ENCODE results near the gene FOXN3.
"Not testable (repeated sequence)": the region's sequence is repeated elsewhere in the genome, so short reads cannot be mapped to it uniquely, and the experiment has no call there.

FOXN3 gene

GRCh38 chr14:89178376-89178775 is 238.7 kb downstream of the FOXN3 start:
- DNase-seq (ENCODE audit: low read depth in 4 of 4, low spot score in 1 of 4) = no peak

DNA sequence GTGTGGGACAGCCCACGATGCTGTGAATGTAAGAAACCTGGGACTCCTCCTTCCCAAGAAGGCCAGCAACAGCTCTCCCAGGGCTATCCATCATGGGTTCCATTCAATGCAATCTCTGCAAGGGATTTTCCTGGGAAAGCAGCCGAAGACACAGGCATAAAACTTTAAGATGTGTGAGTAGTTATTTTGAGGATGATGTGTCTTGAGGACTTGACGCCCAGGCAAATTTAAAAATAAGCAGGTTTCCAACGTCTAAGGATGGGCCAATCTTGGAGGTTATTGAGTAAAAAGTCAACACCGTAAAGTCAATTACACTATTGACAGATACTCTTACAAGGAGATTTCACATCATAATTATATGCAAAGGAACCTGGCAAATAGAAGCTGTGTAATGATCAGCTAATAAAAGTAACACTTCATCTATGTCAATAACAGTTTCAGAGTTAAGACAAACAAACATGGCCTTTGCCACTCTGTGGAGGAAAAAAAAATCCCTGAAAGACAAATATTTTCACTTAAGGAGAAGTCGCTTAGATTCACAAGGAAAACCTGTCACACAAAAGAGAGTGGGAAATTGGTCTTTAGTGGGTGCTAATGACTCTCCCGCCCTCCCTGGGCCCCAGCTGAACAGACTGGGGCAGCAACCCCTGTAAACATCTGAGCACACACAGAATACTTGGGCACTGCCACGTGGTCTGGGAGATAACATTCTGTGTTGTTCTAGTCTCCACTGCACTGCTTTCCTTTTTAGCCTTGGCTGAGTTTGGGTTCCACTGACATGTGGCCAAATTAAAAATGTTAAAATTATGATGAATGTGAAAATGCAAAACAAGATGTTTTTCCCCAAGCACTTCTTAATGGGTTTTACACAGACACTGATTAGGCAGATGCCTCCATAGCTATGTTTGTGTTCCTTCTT is 240.9 kb downstream of the FOXN3 start:
- no peak for DNase-seq (ENCODE audit: low read depth in 4 of 4, low spot score in 1 of 4)

- DNase-seq (ENCODE audit: low read depth in 4 of 4, low spot score in 1 of 4) = no peak
Observed at GRCh38 chr14:89171628-89172027, 245.4 kb downstream of the FOXN3 start.

DNA sequence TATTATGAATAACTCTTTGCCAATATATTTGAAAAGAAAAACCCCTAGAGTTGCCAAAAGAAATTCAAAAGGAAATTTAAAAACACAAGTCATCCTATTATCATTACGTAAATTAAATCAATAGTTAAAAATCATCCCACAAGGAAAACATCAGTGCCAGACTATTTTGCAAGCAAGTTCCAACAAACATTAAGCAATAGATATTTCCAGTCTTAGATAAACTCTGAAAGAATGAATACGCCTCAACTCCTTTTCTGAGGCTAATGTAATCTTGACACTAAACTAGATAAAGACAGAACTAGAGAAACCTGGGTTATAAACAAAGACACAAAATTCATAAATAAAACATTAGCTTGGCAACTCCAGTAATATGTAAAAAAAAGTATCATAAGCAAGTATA is 245.9 kb downstream of the FOXN3 start:
- no peak for DNase-seq (ENCODE audit: low read depth in 4 of 4, low spot score in 1 of 4)

GRCh38 chr14:89167705-89168104 is 249.3 kb downstream of the FOXN3 start:
- no peak for DNase-seq (ENCODE audit: low read depth in 4 of 4, low spot score in 1 of 4)

GRCh38 chr14:89166633-89167032 is 250.4 kb downstream of the FOXN3 start:
- no peak for DNase-seq (ENCODE audit: low read depth in 4 of 4, low spot score in 1 of 4)

- no peak for DNase-seq (ENCODE audit: low read depth in 4 of 4, low spot score in 1 of 4)
Observed at GRCh38 chr14:89165189-89166181, 251.5 kb downstream of the FOXN3 start.

DNA sequence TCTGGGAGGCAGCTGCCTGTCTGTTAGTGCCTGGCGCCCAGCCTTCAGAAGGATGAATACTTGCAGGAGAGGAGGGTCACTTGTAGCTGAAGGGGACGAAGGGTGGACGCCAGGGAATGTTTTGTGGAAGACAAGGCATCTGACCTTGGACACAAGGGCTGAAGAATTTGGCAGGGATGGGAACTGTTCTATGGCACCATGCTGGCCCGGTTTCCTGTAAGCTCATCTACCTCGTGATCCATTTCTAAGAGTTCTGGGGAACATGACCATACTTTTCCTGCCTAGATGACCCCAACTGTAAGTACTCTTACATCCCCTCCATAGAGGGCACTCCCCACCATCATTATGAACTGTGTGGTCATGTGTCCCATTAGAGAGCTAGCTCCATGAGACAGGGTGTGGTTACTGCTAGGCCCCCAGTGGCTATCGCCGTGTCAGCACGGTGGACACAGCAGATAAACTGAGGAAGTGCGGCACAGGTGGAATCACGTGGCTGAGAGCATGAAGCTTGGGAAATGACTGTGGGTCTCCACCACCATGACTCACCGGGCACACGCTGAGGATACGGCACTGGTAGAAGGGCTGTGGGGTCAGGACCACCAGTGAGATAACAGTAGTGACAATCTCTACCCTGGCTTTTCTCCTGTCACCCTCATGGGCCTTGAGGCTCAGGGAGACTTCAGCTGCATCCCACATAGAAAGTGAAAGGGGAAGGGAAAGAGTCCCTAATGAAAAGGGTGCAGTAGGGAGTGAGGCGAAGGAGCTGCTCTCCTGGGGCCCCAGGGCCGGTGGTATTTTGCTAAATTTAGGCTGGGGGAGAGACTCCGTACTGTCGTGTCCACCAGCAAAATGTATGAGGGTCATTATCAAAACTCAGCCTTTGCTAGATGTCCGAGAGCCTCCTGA is 252.6 kb downstream of the FOXN3 start:
- DNase-seq (ENCODE audit: low read depth in 4 of 4, low spot score in 1 of 4) = no peak

DNA sequence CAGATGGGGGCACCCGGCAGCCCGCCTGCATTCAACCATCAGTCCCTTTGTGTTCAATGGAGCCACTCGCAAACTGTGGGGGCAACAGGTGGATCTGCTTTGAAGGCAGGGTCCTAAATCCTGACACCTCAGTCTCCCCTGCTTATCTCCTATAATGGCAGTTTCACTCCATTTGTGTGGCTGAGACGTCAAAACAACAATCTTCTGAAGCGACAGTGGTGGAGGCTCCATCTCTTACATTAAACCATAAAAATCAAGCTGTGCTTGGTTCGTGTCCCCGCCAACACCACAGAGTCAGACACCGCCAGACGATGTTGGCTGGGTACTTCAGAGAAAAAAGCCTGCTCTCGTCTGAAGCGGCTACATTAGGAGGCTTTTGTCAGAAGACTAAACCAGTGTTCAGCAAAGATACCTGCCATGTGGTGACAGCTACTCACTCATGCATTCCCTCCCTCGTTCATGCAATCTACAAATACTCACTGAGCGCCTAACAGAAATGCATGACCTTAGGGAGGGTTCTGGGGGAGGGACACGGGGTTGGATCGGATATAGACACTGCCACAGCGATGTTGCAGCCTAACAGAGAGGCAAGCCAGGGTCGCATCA is 253.9 kb downstream of the FOXN3 start:
- DNase-seq (ENCODE audit: low read depth in 4 of 4, low spot score in 1 of 4) = no peak

DNA sequence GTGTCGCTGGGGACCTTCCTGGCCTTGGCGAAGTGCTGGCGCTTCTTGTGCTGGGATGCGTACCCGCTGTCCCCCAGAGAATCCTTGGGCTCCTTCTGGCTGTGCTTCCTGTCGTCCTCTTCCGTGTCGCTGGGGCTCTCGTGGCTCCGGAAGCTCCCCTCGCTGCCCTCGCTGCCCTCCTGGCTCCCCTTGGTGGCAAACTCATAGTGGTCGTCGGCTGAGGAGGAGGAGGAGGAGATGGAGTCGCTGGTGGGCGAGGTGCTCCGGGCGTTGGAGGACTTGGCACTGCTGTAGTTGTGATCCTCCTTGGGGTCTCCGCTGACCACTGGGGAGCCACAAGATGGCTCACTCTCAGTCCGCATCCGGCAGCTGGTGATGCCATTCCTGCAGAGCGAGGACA is 254.4 kb downstream of the FOXN3 start:
- DNase-seq (ENCODE audit: low read depth in 4 of 4, low spot score in 1 of 4) = no peak

- no peak for DNase-seq (ENCODE audit: low read depth in 4 of 4, low spot score in 1 of 4)
Observed at GRCh38 chr14:89160437-89160836, 256.6 kb downstream of the FOXN3 start.

DNA sequence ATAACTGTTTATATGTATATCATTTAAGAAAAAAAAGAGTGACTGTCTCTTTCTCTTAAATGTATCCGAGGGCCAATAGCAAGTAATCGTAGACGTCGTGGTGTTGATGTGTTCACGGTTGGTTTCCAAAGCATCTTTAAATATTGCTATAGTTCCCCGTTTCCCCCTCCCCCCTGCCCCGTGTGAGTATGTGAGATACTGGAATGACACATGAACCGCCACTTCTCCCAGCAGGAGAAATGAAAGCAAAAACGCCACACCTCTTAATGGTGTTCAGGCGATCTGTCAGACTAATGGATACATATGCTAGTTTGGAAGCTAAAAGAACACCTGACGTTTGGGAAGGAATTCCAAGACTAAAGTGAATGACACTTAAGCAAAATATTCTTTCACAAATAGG is 258.3 kb downstream of the FOXN3 start:
- no peak for DNase-seq (ENCODE audit: low read depth in 4 of 4, low spot score in 1 of 4)

- not testable (repeated sequence) for DNase-seq (ENCODE audit: low read depth in 4 of 4, low spot score in 1 of 4)
Observed at GRCh38 chr14:89158104-89158503, 258.9 kb downstream of the FOXN3 start.

DNA sequence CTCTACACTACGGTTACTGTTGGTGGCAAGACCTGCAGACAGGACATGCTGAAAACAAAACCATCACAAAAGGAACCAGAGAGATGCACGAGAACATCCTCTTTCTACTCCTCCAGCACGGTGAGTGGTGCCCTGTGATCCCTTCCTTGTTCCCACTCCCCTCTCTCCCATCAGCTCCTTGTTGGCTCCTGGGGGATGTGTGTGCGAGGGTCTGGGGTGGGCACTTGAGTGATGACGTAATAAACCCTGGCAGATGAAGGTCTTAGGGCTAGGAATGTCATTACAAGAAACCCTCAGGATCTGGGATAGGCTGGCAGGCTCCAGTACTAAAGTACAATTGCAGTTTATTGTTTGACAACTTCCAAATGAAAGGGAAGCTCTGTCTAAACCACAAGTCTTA is 261.5 kb downstream of the FOXN3 start:
- no peak for DNase-seq (ENCODE audit: low read depth in 4 of 4, low spot score in 1 of 4)

DNA sequence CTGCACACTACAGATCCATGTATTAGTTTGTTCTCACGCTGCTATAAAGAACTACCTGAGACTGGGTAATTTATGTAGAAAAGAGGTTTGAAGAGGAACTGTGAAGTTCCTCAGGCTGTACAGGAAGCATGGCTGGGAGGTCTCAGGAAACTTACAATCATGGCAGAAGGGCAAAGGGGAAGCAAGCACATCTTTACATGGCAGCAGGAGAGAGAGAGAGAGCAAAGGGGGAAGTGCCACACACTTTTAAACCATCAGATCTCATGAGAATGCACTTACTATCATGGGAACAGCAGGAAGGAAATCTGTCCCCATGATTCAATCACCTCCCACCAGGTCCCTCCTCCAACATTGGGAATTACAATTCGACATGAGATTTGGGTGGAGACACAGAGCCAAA is 265.3 kb downstream of the FOXN3 start:
- DNase-seq (ENCODE audit: low read depth in 4 of 4, low spot score in 1 of 4) = not testable (repeated sequence)

- no peak for DNase-seq (ENCODE audit: low read depth in 4 of 4, low spot score in 1 of 4)
Observed at GRCh38 chr14:89146274-89146673, 270.8 kb downstream of the FOXN3 start.

- no peak for DNase-seq (ENCODE audit: low read depth in 4 of 4, low spot score in 1 of 4)
Observed at GRCh38 chr14:89144642-89145041, 272.4 kb downstream of the FOXN3 start.

DNA sequence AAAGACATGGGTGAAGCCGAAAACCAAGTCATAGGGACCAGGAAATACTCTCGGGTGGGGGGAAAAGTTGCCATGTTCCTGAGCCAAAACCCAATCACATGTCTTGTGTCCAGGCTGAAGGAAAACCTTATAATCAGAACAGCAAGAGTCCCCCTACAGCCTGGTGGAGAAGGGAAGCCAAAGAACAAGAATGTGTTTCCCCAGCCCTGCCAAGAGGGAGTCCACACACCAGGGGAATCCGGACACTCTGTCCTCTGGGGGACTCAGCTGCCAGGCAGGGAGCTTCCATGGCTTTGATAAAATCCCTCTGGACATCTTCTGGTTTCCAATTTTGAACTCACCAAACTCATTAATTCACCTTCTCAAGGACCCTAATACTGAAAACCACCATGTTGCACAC is 273.0 kb downstream of the FOXN3 start:
- no peak for DNase-seq (ENCODE audit: low read depth in 4 of 4, low spot score in 1 of 4)

DNA sequence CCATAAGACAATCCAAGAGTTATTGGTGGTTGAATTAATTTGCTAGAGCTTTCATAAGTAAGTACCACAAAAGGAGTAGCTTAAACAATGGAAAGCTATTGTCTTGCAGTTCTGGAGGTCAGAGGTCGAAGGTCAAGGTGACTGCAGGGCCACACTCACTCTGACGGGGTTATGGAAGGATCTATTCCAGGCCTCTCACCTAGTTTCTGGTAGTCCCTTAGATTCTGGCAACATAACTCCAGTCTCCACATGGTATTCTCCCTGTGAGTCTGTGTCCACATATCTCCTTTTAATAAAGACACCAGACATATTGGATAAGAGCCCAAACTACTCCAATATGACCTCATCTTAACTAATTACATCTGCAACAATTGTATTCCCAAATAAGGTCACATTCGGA is 273.4 kb downstream of the FOXN3 start:
- no peak for DNase-seq (ENCODE audit: low read depth in 4 of 4, low spot score in 1 of 4)

- no peak for DNase-seq (ENCODE audit: low read depth in 4 of 4, low spot score in 1 of 4)
Observed at GRCh38 chr14:89142366-89142765, 274.7 kb downstream of the FOXN3 start.

Data from stimulated activated CD4-positive, alpha-beta T cell treated with anti-CD3 and anti-CD28 coated beads, Interleukin-1b, Interleukin-23, amount 100 ng/mL, for 24 hours (primary cell).